ENCODE measurements around the gene TMEM94.

DNA sequence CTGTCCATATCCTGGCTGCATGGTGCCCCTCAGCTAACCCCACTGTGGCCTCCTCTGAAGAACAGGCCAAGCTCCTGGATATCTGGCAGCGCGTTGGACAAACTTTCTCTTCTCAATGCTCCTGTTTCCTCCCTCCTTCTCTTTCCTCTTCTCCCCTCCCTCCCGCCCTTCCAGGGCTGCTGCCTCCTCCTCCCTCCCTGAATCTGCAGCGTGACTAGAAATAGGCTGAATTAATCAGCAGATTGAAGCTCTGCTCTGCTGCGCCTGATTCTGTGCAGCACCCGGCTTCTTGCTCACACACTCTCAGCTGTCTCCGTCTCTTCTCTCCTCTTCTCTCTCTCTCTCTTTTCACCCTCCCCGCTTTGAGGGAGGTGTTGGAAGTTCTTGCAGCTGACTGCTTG, 19.8 kb downstream of the TMEM94 start:
- TF ChIP-seq, protein P1, sequence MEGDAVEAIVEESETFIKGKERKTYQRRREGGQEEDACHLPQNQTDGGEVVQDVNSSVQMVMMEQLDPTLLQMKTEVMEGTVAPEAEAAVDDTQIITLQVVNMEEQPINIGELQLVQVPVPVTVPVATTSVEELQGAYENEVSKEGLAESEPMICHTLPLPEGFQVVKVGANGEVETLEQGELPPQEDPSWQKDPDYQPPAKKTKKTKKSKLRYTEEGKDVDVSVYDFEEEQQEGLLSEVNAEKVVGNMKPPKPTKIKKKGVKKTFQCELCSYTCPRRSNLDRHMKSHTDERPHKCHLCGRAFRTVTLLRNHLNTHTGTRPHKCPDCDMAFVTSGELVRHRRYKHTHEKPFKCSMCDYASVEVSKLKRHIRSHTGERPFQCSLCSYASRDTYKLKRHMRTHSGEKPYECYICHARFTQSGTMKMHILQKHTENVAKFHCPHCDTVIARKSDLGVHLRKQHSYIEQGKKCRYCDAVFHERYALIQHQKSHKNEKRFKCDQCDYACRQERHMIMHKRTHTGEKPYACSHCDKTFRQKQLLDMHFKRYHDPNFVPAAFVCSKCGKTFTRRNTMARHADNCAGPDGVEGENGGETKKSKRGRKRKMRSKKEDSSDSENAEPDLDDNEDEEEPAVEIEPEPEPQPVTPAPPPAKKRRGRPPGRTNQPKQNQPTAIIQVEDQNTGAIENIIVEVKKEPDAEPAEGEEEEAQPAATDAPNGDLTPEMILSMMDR (IDR thresholded peaks at IDR 0.05) = no peak
- no peak for TF ChIP-seq EP300 (IDR thresholded peaks at IDR 0.05)
- no peak for TF ChIP-seq POLR2A (IDR thresholded peaks at IDR 0.05)
- TF ChIP-seq POLR2AphosphoS5 (IDR thresholded peaks at IDR 0.05) = no peak

Data from gastroesophageal sphincter (tissue), 3 donors.